HepG2 (cell line): ENCODE data around the gene PAQR6. TPM values are rescaled to one million over a fixed set of nuclear protein-coding genes. Genes with fewer than 3 reads are reported as not detected.

Source experiments
- EP300 ChIP-seq, 3 experiments: sonication (generic) in 1 of 3; formaldehyde crosslinking in 1 of 3; IDR thresholded peaks; 2 replicates each; pipeline versions ENCODE4 v1.5.1 to v1.6.1; 2011 to 2020; ENCODE audit warnings: low read depth in 2 of 3, low read length in 2 of 3, borderline replicate concordance in 1 of 3, improper control_type of control experiment in 1 of 3, mild to moderate bottlenecking in 1 of 3, missing genetic modification reagents in 1 of 3, moderate library complexity in 1 of 3
- MED8 ChIP-seq: sonication (generic); formaldehyde crosslinking; IDR thresholded peaks from 2 replicates; pipeline ENCODE4 v1.8.1; 2023; ENCODE audit warnings: mild to moderate bottlenecking, missing genetic modification reagents; ENCODE audit not compliant: insufficient replicate concordance
- NFE2L2 ChIP-seq: fragments of 150-350 bp; IDR thresholded peaks from 2 replicates; pipeline ENCODE4 v1.6.1; 2014; ENCODE audit warnings: low read length
- POLR2A ChIP-seq, 2 experiments: IDR thresholded peaks; 2 replicates each; pipeline ENCODE4 v1.6.1; 2011; ENCODE audit warnings: low read depth in 2 of 2, low read length in 2 of 2, mild to moderate bottlenecking in 1 of 2, moderate library complexity in 1 of 2; ENCODE audit not compliant: insufficient read depth in 1 of 2
- POLR2AphosphoS5 ChIP-seq: IDR thresholded peaks from 2 replicates; pipeline ENCODE4 v1.6.1; 2012; ENCODE audit warnings: low read depth, low read length
- RARA ChIP-seq: IDR thresholded peaks from 2 replicates; pipeline ENCODE4 v1.6.1; 2016; ENCODE audit warnings: missing genetic modification reagents, missing compliant biosample characterization
- RXRB ChIP-seq: IDR thresholded peaks from 2 replicates; pipeline ENCODE4 v1.6.1; 2016; ENCODE audit warnings: borderline replicate concordance, missing genetic modification reagents, missing compliant biosample characterization
- SP2 ChIP-seq: sonication (generic); formaldehyde crosslinking; IDR thresholded peaks from 2 replicates; pipeline ENCODE4 v1.5.1; 2020; ENCODE audit warnings: mild to moderate bottlenecking, missing genetic modification reagents
- ZBTB4 ChIP-seq: sonication (generic); formaldehyde crosslinking; IDR thresholded peaks from 2 replicates; pipeline ENCODE4 v1.4.0; 2020; ENCODE audit warnings: missing genetic modification reagents, mild to moderate bottlenecking, borderline replicate concordance
- ZNF224 ChIP-seq: sonication (generic); formaldehyde crosslinking; IDR thresholded peaks from 2 replicates; pipeline ENCODE4 v1.5.0; 2020; ENCODE audit warnings: mild to moderate bottlenecking, missing genetic modification reagents
- ZNF253 ChIP-seq: sonication (generic); formaldehyde crosslinking; IDR thresholded peaks from 2 replicates; pipeline ENCODE4 v1.8.0; 2022; ENCODE audit warnings: mild to moderate bottlenecking, missing genetic modification reagents, borderline replicate concordance
- ZNF333 ChIP-seq: sonication (generic); formaldehyde crosslinking; IDR thresholded peaks from 2 replicates; pipeline ENCODE4 v1.4.0; 2020; ENCODE audit warnings: mild to moderate bottlenecking, missing genetic modification reagents, borderline replicate concordance
- ZNF362 ChIP-seq: sonication (generic); formaldehyde crosslinking; IDR thresholded peaks from 2 replicates; pipeline ENCODE4 v1.4.0; 2020; ENCODE audit warnings: missing genetic modification reagents, mild to moderate bottlenecking, borderline replicate concordance
- ZNF383 ChIP-seq: sonication (generic); formaldehyde crosslinking; IDR thresholded peaks from 2 replicates; pipeline ENCODE4 v1.4.0; 2020; ENCODE audit warnings: missing genetic modification reagents, mild to moderate bottlenecking, borderline replicate concordance
- ZNF510 ChIP-seq: sonication (generic); formaldehyde crosslinking; IDR thresholded peaks from 2 replicates; pipeline ENCODE4 v1.4.0; 2020; ENCODE audit warnings: low read depth, mild to moderate bottlenecking, missing genetic modification reagents
- ZNF552 ChIP-seq: sonication (generic); formaldehyde crosslinking; IDR thresholded peaks from 2 replicates; pipeline ENCODE4 v1.9.0; 2022; ENCODE audit warnings: missing genetic modification reagents, mild to moderate bottlenecking, borderline replicate concordance
- ZNF878 ChIP-seq: sonication (generic); formaldehyde crosslinking; IDR thresholded peaks from 2 replicates; pipeline ENCODE4 v1.8.1; 2023; ENCODE audit warnings: mild to moderate bottlenecking, missing genetic modification reagents, moderate library complexity
- polyA plus RNA-seq, 8 experiments: library from polyadenylated mRNA; depleted of rRNA in 3 of 8; stranded (reverse) in 7 of 8; unstranded in 1 of 8; fragments of >200 nt; fragmentation: Illumina TruSeq in 4 of 8; extraction: Trizol in 4 of 8; gene quantifications; 2 replicates each; pipeline versions ENCODE4 v1.2.1 to v1.2.3, GENCODE V29; 2011 to 2016; ENCODE audit warnings: low read depth in 4 of 8, missing spikeins in 1 of 8, mixed read lengths in 1 of 8; ENCODE audit not compliant: insufficient read depth in 1 of 8
- total RNA-seq, 5 experiments: library from RNA; depleted of rRNA; stranded (reverse); fragments of >200 nt; fragmentation: Illumina TruSeq; extraction: Trizol; gene quantifications; 2 replicates each; pipeline ENCODE4 v1.2.3, GENCODE V29; 2016; ENCODE audit warnings: low read depth in 1 of 5
- TF ChIP-seq, protein P1 (sequence below): sonication (generic); formaldehyde crosslinking; IDR thresholded peaks from 2 replicates; pipeline ENCODE4 v1.4.0; 2020; ENCODE audit warnings: missing genetic modification reagents, mild to moderate bottlenecking, borderline replicate concordance
- TF ChIP-seq, protein P2 (sequence below): fragments of 450-650 bp; IDR thresholded peaks from 2 replicates; pipeline ENCODE4 v1.6.1; 2017; ENCODE audit warnings: mild to moderate bottlenecking

PAQR6 gene
- total and polyA plus RNA-seq, 2 of the 13 experiments (the other 11 are each of a cell fraction or from before 2014, with no cell fraction given): 0.82 to 1.4 TPM

DNA sequence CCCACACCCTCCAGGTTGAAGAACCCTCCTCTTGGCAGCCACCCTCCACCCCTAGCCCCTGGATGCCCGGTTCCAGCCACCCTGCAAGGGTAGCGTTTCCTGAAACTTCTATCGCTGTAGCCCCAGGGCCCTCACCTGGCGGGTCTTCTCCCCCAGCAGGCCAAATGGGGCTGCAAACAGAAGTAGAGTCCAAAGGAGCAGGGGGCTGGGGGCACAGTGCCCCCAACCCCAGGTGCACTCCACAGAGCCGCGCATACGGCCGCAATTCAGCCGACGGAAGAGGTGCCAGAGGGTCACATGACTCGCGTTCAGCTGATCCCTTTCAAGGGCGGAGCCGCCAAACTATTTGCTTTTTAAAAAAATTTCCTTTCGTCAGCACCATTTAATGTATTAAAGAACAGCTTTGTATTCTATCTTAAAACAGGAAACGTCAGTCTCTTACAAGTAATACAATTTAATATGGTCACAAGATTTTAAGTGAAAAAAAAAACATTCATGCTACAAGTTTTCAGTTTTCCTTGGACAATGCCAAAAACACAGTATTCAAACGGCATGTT, 47.6 kb upstream of the PAQR6 start, which contains the start of gene GLMP (continued):
- TF ChIP-seq ZNF333 (CRISPR knock-in tag) (no peak), ZNF510 (CRISPR knock-in tag) (no peak), ZNF253 (CRISPR knock-in tag) (no peak), RARA (no peak), ZNF224 (CRISPR knock-in tag) (no peak), ZBTB4 (CRISPR knock-in tag) (no peak), POLR2A (IDR thresholded peaks at IDR 0.05; ENCODE audit: insufficient read depth in 1 of 2, low read depth in 2 of 2, low read length in 2 of 2) (peak; percentile 49 to 65; a peak in 3 of 4 replicates), MED8 (CRISPR knock-in tag) (no peak), ZNF383 (no peak), SP2 (CRISPR knock-in tag) (no peak), ZNF362 (CRISPR knock-in tag) (peak; percentile 63; the same call in 1 of the 2 replicates), ZNF878 (0 out of 2 replicates have a peak, but pooled peaks have one; percentile 41), POLR2AphosphoS5 (peak; percentile 79), NFE2L2 (no peak), ZNF552 (no peak), EP300 (IDR thresholded peaks at IDR 0.05; ENCODE audit: low read depth in 2 of 2, low read length in 2 of 2) (0 out of 4 replicates have a peak, but pooled peaks of 1 of the 2 experiments have one; percentile 14), EP300 (CRISPR knock-in tag; IDR thresholded peaks at IDR 0.05; ENCODE audit: borderline replicate concordance) (no peak), RXRB (CRISPR knock-in tag) (no peak)
- TF ChIP-seq, protein P1, sequence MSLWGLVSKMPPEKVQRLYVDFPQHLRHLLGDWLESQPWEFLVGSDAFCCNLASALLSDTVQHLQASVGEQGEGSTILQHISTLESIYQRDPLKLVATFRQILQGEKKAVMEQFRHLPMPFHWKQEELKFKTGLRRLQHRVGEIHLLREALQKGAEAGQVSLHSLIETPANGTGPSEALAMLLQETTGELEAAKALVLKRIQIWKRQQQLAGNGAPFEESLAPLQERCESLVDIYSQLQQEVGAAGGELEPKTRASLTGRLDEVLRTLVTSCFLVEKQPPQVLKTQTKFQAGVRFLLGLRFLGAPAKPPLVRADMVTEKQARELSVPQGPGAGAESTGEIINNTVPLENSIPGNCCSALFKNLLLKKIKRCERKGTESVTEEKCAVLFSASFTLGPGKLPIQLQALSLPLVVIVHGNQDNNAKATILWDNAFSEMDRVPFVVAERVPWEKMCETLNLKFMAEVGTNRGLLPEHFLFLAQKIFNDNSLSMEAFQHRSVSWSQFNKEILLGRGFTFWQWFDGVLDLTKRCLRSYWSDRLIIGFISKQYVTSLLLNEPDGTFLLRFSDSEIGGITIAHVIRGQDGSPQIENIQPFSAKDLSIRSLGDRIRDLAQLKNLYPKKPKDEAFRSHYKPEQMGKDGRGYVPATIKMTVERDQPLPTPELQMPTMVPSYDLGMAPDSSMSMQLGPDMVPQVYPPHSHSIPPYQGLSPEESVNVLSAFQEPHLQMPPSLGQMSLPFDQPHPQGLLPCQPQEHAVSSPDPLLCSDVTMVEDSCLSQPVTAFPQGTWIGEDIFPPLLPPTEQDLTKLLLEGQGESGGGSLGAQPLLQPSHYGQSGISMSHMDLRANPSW (CRISPR knock-in tag): no peak
- TF ChIP-seq, protein P2, sequence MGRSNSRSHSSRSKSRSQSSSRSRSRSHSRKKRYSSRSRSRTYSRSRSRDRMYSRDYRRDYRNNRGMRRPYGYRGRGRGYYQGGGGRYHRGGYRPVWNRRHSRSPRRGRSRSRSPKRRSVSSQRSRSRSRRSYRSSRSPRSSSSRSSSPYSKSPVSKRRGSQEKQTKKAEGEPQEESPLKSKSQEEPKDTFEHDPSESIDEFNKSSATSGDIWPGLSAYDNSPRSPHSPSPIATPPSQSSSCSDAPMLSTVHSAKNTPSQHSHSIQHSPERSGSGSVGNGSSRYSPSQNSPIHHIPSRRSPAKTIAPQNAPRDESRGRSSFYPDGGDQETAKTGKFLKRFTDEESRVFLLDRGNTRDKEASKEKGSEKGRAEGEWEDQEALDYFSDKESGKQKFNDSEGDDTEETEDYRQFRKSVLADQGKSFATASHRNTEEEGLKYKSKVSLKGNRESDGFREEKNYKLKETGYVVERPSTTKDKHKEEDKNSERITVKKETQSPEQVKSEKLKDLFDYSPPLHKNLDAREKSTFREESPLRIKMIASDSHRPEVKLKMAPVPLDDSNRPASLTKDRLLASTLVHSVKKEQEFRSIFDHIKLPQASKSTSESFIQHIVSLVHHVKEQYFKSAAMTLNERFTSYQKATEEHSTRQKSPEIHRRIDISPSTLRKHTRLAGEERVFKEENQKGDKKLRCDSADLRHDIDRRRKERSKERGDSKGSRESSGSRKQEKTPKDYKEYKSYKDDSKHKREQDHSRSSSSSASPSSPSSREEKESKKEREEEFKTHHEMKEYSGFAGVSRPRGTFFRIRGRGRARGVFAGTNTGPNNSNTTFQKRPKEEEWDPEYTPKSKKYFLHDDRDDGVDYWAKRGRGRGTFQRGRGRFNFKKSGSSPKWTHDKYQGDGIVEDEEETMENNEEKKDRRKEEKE: no peak
